ENCODE data around the gene DPAGT1.

GRCh38 chr11:119107538-119108145, 6.0 kb upstream of the DPAGT1 start:
- TF ChIP-seq GATA2 (IDR thresholded peaks at IDR 0.05; ENCODE audit: low read depth, low read length): no peak
- TF ChIP-seq GATA3 (IDR thresholded peaks at IDR 0.05; ENCODE audit: low read depth, low read length): no peak
